ENCODE data around the gene KRTAP19-1. TPM values are rescaled to one million over a fixed set of nuclear protein-coding genes. Genes with fewer than 3 reads are reported as not detected.
"Not testable (repeated sequence)": the region's sequence is repeated elsewhere in the genome, so short reads cannot be mapped to it uniquely, and the experiment has no call there.

Gene KRTAP19-1
- total RNA-seq (not detected), polyA plus RNA-seq (not detected)

DNA sequence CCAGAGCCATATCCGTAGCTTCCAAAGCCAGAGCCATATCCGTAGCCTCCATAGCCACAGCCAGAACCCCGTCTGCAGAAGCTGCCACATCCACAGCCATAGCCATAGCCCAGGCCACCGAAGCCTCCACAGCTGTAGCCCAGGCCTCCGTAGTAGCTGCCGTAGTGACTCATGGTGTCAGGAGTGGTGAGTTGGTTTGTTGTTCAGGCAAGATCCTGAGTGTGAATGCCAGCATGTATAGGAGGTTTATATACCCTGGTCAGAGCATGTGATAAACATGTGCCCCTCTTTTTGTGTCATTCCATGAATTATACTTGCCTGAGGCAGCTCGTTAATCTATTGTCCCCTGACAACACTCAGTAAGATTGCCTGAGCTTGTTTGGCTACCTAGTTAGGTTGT, at the start of gene KRTAP19-1:
TSS of gene KRTAP19-1 (minus strand) at position 223 of the 400 bp plus-strand sequence. CDS start at position 173, 50 bp downstream.
- H3K27me3 Mint-ChIP-seq: no peaks in the 10 kb centered on the region
- DNase-seq (no peak), ATAC-seq (ENCODE audit: low read depth in 2 of 2) (no peak)
- no peak within 1 kb of the TSS for H3K27ac Mint-ChIP-seq
- H3K4me3 Mint-ChIP-seq: no peak within 1 kb of the TSS
- H3K4me1 Mint-ChIP-seq: no peaks in the 10 kb centered on the region
- H3K4me1 ChIP-seq (ENCODE audit: control insufficient read depth, insufficient read depth, low read length, poor library complexity, severe bottlenecking): no peaks in the 10 kb centered on the region
- no peaks in the 10 kb centered on the region for H3K9me3 ChIP-seq (ENCODE audit: control insufficient read depth in 2 of 2, low read length in 2 of 2)
- H3K27me3 ChIP-seq (ENCODE audit: control insufficient read depth, insufficient read depth, low read length): no peaks in the 10 kb centered on the region
- H3K9me3 Mint-ChIP-seq: peaks cover 0 to 4% (median 2%) of the 10 kb centered on the region in 7 donors
- no peak within 1 kb of the TSS for H3K27ac ChIP-seq (ENCODE audit: insufficient read depth, low read length, poor library complexity, severe bottlenecking)
- H3K36me3 ChIP-seq (ENCODE audit: control insufficient read depth, insufficient read depth, low read length): no peaks in the 10 kb centered on the region
- H3K36me3 Mint-ChIP-seq: no peaks in the 10 kb centered on the region
- H3K4me3 ChIP-seq (ENCODE audit: low read depth, low read length): no peak within 1 kb of the TSS

- H3K27ac Mint-ChIP-seq: no peak overlapping the region
- H3K27ac ChIP-seq (ENCODE audit: insufficient read depth, low read length, poor library complexity, severe bottlenecking): no peak overlapping the region
- no peak overlapping the region for H3K4me3 Mint-ChIP-seq
- H3K4me1 ChIP-seq (ENCODE audit: control insufficient read depth, insufficient read depth, low read length, poor library complexity, severe bottlenecking): no peaks in the 10 kb centered on the region
- no peaks in the 10 kb centered on the region for H3K4me1 Mint-ChIP-seq
- H3K9me3 Mint-ChIP-seq: peaks cover 0 to 4% (median 1%) of the 10 kb centered on the region in 7 donors
- H3K36me3 ChIP-seq (ENCODE audit: control insufficient read depth, insufficient read depth, low read length): no peaks in the 10 kb centered on the region
- H3K36me3 Mint-ChIP-seq: no peaks in the 10 kb centered on the region
- DNase-seq (no peak), ATAC-seq (ENCODE audit: low read depth in 2 of 2) (no peak)
- H3K4me3 ChIP-seq (ENCODE audit: low read depth, low read length): no peak overlapping the region
- H3K9me3 ChIP-seq (ENCODE audit: control insufficient read depth in 2 of 2, low read length in 2 of 2): no peaks in the 10 kb centered on the region
- no peaks in the 10 kb centered on the region for H3K27me3 Mint-ChIP-seq
- no peaks in the 10 kb centered on the region for H3K27me3 ChIP-seq (ENCODE audit: control insufficient read depth, insufficient read depth, low read length)
Measured at GRCh38 chr21:30518876-30519275, 38.7 kb upstream of the KRTAP19-1 start.

- Histone ChIP-seq H3K27me3 (ENCODE audit: control insufficient read depth, insufficient read depth, low read length) (no peaks in the 10 kb centered on the region), H3K4me1 (ENCODE audit: control insufficient read depth, insufficient read depth, low read length, poor library complexity, severe bottlenecking) (no peaks in the 10 kb centered on the region), H3K9me3 (ENCODE audit: control insufficient read depth in 2 of 2, low read length in 2 of 2) (no peaks in the 10 kb centered on the region), H3K4me3 (ENCODE audit: low read depth, low read length) (no peak overlapping the region), H3K36me3 (ENCODE audit: control insufficient read depth, insufficient read depth, low read length) (no peaks in the 10 kb centered on the region), H3K27ac (ENCODE audit: insufficient read depth, low read length, poor library complexity, severe bottlenecking) (no peak overlapping the region)
- Mint-ChIP-seq H3K27me3 (no peaks in the 10 kb centered on the region), H3K27ac (no peak overlapping the region), H3K4me3 (no peak overlapping the region), H3K4me1 (no peaks in the 10 kb centered on the region), H3K36me3 (no peaks in the 10 kb centered on the region), H3K9me3 (peaks cover 0 to 4% (median 1%) of the 10 kb centered on the region in 7 donors)
- DNase-seq: no peak
- ATAC-seq (ENCODE audit: low read depth in 2 of 2): no peak
Measured at GRCh38 chr21:30515681-30516080, 35.5 kb upstream of the KRTAP19-1 start.

GRCh38 chr21:30505621-30506205, 25.5 kb upstream of the KRTAP19-1 start:
- H3K36me3 Mint-ChIP-seq; H3K4me3 Mint-ChIP-seq; H3K27me3 ChIP-seq (ENCODE audit: control insufficient read depth, insufficient read depth, low read length); H3K36me3 ChIP-seq (ENCODE audit: control insufficient read depth, insufficient read depth, low read length); H3K27ac Mint-ChIP-seq; H3K4me3 ChIP-seq (ENCODE audit: low read depth, low read length); H3K9me3 Mint-ChIP-seq; H3K27ac ChIP-seq (ENCODE audit: insufficient read depth, low read length, poor library complexity, severe bottlenecking); ATAC-seq (ENCODE audit: low read depth in 2 of 2); H3K4me1 ChIP-seq (ENCODE audit: control insufficient read depth, insufficient read depth, low read length, poor library complexity, severe bottlenecking); H3K4me1 Mint-ChIP-seq; H3K27me3 Mint-ChIP-seq; H3K9me3 ChIP-seq (ENCODE audit: control insufficient read depth in 2 of 2, low read length in 2 of 2): not testable (repeated sequence)
- peak in 1 of 3 donors; percentile 3 for DNase-seq

GRCh38 chr21:30502041-30502440, 21.9 kb upstream of the KRTAP19-1 start, which contains the start of gene KRTAP19-5:
Gene KRTAP19-5, minus strand, starts transcription at chr21:30502141. Its CDS starts 51 bp downstream, at chr21:30502090.
- Histone ChIP-seq H3K27me3 (ENCODE audit: control insufficient read depth, insufficient read depth, low read length) (no peaks in the 10 kb centered on the region), H3K4me1 (ENCODE audit: control insufficient read depth, insufficient read depth, low read length, poor library complexity, severe bottlenecking) (no peaks in the 10 kb centered on the region), H3K36me3 (ENCODE audit: control insufficient read depth, insufficient read depth, low read length) (no peaks in the 10 kb centered on the region), H3K9me3 (ENCODE audit: control insufficient read depth in 2 of 2, low read length in 2 of 2) (no peaks in the 10 kb centered on the region), H3K4me3 (ENCODE audit: low read depth, low read length) (no peak within 1 kb of the TSS), H3K27ac (ENCODE audit: insufficient read depth, low read length, poor library complexity, severe bottlenecking) (no peak within 1 kb of the TSS)
- no peak for ATAC-seq (ENCODE audit: low read depth in 2 of 2)
- Mint-ChIP-seq H3K27ac (peak within 1 kb of the TSS in 1 of 3 donors; percentile 27), H3K4me3 (no peak within 1 kb of the TSS), H3K4me1 (no peaks in the 10 kb centered on the region), H3K27me3 (no peaks in the 10 kb centered on the region), H3K9me3 (peaks cover 0 to 5% (median 0%) of the 10 kb centered on the region in 7 donors), H3K36me3 (no peaks in the 10 kb centered on the region)
- no peak for DNase-seq

DNA sequence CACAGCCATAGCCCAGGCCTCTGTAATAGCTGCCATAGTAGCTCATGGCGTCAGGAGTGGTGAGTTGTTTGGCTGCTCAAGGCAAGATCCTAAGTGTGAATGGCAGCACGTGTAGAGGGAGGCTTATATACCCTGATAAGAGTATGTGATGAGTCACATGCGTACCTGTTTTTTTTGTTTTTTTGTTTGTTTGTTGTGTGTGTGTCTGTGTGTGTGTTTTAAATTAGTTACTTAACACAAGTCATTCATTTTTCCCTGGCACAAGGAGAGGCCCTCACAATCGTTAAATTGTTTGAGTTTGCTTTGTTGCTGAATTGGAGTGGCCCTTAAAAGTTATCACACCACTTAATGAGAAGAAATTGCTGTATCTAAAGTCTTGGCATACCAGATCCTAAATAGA, 16.9 kb upstream of the KRTAP19-1 start, which contains the start of gene KRTAP19-4:
TSS of gene KRTAP19-4 (minus strand) at position 101 of the 400 bp plus-strand sequence. CDS start at position 46, 55 bp downstream.
- peak within 1 kb of the TSS in 1 of 4 donors; percentile 5 for H3K4me3 Mint-ChIP-seq
- H3K27ac Mint-ChIP-seq: no peak within 1 kb of the TSS
- ATAC-seq (ENCODE audit: low read depth in 2 of 2) (no peak), DNase-seq (no peak)
- H3K4me1 Mint-ChIP-seq: no peaks in the 10 kb centered on the region
- peaks cover 0 to 3% (median 0%) of the 10 kb centered on the region in 7 donors for H3K9me3 Mint-ChIP-seq
- no peaks in the 10 kb centered on the region for H3K27me3 Mint-ChIP-seq
- Histone ChIP-seq H3K27me3 (ENCODE audit: control insufficient read depth, insufficient read depth, low read length) (no peaks in the 10 kb centered on the region), H3K9me3 (ENCODE audit: control insufficient read depth in 2 of 2, low read length in 2 of 2) (no peaks in the 10 kb centered on the region), H3K27ac (ENCODE audit: insufficient read depth, low read length, poor library complexity, severe bottlenecking) (no peak within 1 kb of the TSS), H3K4me3 (ENCODE audit: low read depth, low read length) (no peak within 1 kb of the TSS), H3K36me3 (ENCODE audit: control insufficient read depth, insufficient read depth, low read length) (no peaks in the 10 kb centered on the region), H3K4me1 (ENCODE audit: control insufficient read depth, insufficient read depth, low read length, poor library complexity, severe bottlenecking) (no peaks in the 10 kb centered on the region)
- H3K36me3 Mint-ChIP-seq: no peaks in the 10 kb centered on the region

DNA sequence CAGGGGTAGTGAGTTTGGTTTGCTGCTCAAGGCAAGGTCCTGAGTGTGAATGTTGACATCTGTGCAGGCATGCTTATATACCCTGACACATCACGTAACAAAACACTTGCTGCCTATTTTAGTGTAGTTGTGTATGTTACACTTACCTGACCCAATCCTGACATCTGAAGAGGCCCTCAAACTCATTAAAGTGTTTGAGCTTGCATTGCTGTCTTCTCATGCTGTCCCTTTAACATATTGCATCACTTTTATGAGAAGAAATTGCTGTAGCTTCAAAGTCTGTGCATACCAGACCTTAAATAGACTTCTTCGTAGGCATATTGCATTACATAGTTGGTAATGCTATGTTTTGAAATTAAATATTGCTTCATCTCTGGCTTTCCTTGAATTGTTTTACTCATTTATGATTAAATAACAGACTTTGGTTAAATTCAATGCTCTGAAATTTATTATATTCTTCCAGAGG, 11.8 kb upstream of the KRTAP19-1 start, which contains the start of gene KRTAP19-3:
TSS of gene KRTAP19-3 (minus strand) at position 51 of the 466 bp plus-strand sequence. CDS start 56 bp downstream, outside the sequence.
- no peak for DNase-seq
- no peak within 1 kb of the TSS for H3K27ac Mint-ChIP-seq
- no peaks in the 10 kb centered on the region for H3K27me3 Mint-ChIP-seq
- no peak within 1 kb of the TSS for H3K4me3 Mint-ChIP-seq
- ATAC-seq (ENCODE audit: low read depth in 2 of 2): no peak
- H3K36me3 Mint-ChIP-seq: no peaks in the 10 kb centered on the region
- Histone ChIP-seq H3K4me3 (ENCODE audit: low read depth, low read length) (no peak within 1 kb of the TSS), H3K4me1 (ENCODE audit: control insufficient read depth, insufficient read depth, low read length, poor library complexity, severe bottlenecking) (no peaks in the 10 kb centered on the region), H3K36me3 (ENCODE audit: control insufficient read depth, insufficient read depth, low read length) (no peaks in the 10 kb centered on the region), H3K27ac (ENCODE audit: insufficient read depth, low read length, poor library complexity, severe bottlenecking) (no peak within 1 kb of the TSS), H3K27me3 (ENCODE audit: control insufficient read depth, insufficient read depth, low read length) (no peaks in the 10 kb centered on the region), H3K9me3 (ENCODE audit: control insufficient read depth in 2 of 2, low read length in 2 of 2) (no peaks in the 10 kb centered on the region)
- peaks cover 0 to 8% (median 0%) of the 10 kb centered on the region in 7 donors for H3K9me3 Mint-ChIP-seq
- H3K4me1 Mint-ChIP-seq: no peaks in the 10 kb centered on the region

- Mint-ChIP-seq H3K36me3 (no peaks in the 10 kb centered on the region), H3K9me3 (peaks cover 0 to 18% (median 0%) of the 10 kb centered on the region in 7 donors), H3K27me3 (no peaks in the 10 kb centered on the region)
Measured at GRCh38 chr21:30487336-30487735, 7.2 kb upstream of the KRTAP19-1 start, which contains the start of gene KRTAP19-2. Gene KRTAP19-2, minus strand, starts transcription at chr21:30487436. Its CDS starts 88 bp downstream, at chr21:30487348.

More at GRCh38 chr21:30487336-30487735, 7.2 kb upstream of the KRTAP19-1 start, which contains the start of gene KRTAP19-2:
- Histone ChIP-seq H3K9me3 (ENCODE audit: control insufficient read depth in 2 of 2, low read length in 2 of 2) (peaks cover 0 to 6% of the 10 kb centered on the region in 2 experiments), H3K27ac (ENCODE audit: insufficient read depth, low read length, poor library complexity, severe bottlenecking) (no peak within 1 kb of the TSS), H3K4me3 (ENCODE audit: low read depth, low read length) (no peak within 1 kb of the TSS), H3K27me3 (ENCODE audit: control insufficient read depth, insufficient read depth, low read length) (no peaks in the 10 kb centered on the region), H3K36me3 (ENCODE audit: control insufficient read depth, insufficient read depth, low read length) (no peaks in the 10 kb centered on the region), H3K4me1 (ENCODE audit: control insufficient read depth, insufficient read depth, low read length, poor library complexity, severe bottlenecking) (no peaks in the 10 kb centered on the region)
- DNase-seq: no peak
- Mint-ChIP-seq H3K4me1 (no peaks in the 10 kb centered on the region), H3K4me3 (no peak within 1 kb of the TSS), H3K27ac (no peak within 1 kb of the TSS)
- no peak for ATAC-seq (ENCODE audit: low read depth in 2 of 2)

Data from CD4-positive, CD25-positive, alpha-beta regulatory T cell (primary cell).